IMR-90 (cell line): ENCODE results near the gene CDR2. TPM values are rescaled to one million over a fixed set of nuclear protein-coding genes. Genes with fewer than 3 reads are reported as not detected.
A peak's percentile ranks its signal among the peaks of the same experiment; 100 is the strongest.

Source experiments
- ATAC-seq: fragments of 200-7000 bp; cut with Tn5 transposase; 2 replicates; pipeline ENCODE4 v1.9.1; 2020; ENCODE audit warnings: low read depth, mild to moderate bottlenecking, moderate library complexity
- Bru-seq: library from RNA; stranded (reverse); fragments of 400-500 nt; gene quantifications from one replicate; lab custom pipeline; 2021; lab: Mats Ljungman, UMichigan
- BruChase-seq, 2 experiments: library from RNA; stranded (reverse); fragments of 400-500 nt; gene quantifications; one replicate each; lab custom pipeline; 2021; lab: Mats Ljungman, UMichigan
- BruUV-seq: library from RNA; stranded (reverse); fragments of 400-500 nt; replicated peaks from 2 replicates; lab custom pipeline; 2021; lab: Mats Ljungman, UMichigan
- CTCF ChIA-PET: fragments of 300-600 bp; formaldehyde crosslinking; extraction: SDS; loops from one replicate; lab custom pipeline; 2021; ENCODE audit warnings: antibody characterized with exemption; lab: Yijun Ruan, JAX
- POLR2A ChIA-PET: fragments of 300-600 bp; sonication (Branson Sonifier 250); formaldehyde crosslinking; loops from one replicate; lab custom pipeline; 2022; ENCODE audit warnings: antibody characterized with exemption; ENCODE audit not compliant: unreplicated experiment; lab: Charles Lee
- DNase-seq: peaks from one replicate; pipeline ENCODE4 v3.0.0; 2013
- H2AFZ ChIP-seq: replicated peaks from 2 replicates; pipeline ENCODE3; 2013; ENCODE audit warnings: low read length, mild to moderate bottlenecking; ENCODE audit not compliant: poor library complexity
- H2AK5ac ChIP-seq: 2 replicates; pipeline ENCODE4 v1.6.1; 2013; ENCODE audit warnings: low read depth, low read length, inconsistent platforms
- H2AK9ac ChIP-seq: replicated peaks from 2 replicates; pipeline ENCODE3; 2013; ENCODE audit warnings: mild to moderate bottlenecking, low read depth, low read length, moderate library complexity; ENCODE audit not compliant: poor library complexity
- H2BK120ac ChIP-seq: 2 replicates; pipeline ENCODE4 v1.6.1; 2013; ENCODE audit warnings: low read depth, low read length, inconsistent platforms
- H2BK15ac ChIP-seq: 3 replicates; pipeline ENCODE4 v1.6.1; 2013; ENCODE audit warnings: low read depth, low read length, inconsistent platforms
- H2BK20ac ChIP-seq: 2 replicates; pipeline ENCODE4 v1.6.1; 2013; ENCODE audit warnings: low read depth, mild to moderate bottlenecking, inconsistent platforms, low read length, moderate library complexity
- H2BK5ac ChIP-seq: 2 replicates; pipeline ENCODE4 v1.6.1; 2013; ENCODE audit warnings: mild to moderate bottlenecking, low read depth, low read length, inconsistent platforms; ENCODE audit not compliant: poor library complexity, severe bottlenecking
- H3K14ac ChIP-seq: replicated peaks from 2 replicates; pipeline ENCODE4 v1.6.1; 2013; ENCODE audit warnings: low read depth, low read length, inconsistent platforms
- H3K18ac ChIP-seq: 2 replicates; pipeline ENCODE4 v1.6.1; 2013; ENCODE audit warnings: low read depth, low read length, control low read depth
- H3K23ac ChIP-seq: 2 replicates; pipeline ENCODE4 v1.6.1; 2013; ENCODE audit warnings: low read depth, low read length, inconsistent platforms
- H3K27ac ChIP-seq: 2 replicates; pipeline ENCODE4 v1.5.1; 2013; ENCODE audit warnings: mild to moderate bottlenecking, control low read depth, low read length; ENCODE audit not compliant: insufficient read depth
- H3K27me3 ChIP-seq: 2 replicates; pipeline ENCODE4 v1.6.1; 2013; ENCODE audit warnings: low read length; ENCODE audit not compliant: control insufficient read depth, insufficient read depth
- H3K36me3 ChIP-seq: 2 replicates; pipeline ENCODE4 v1.6.1; 2013; ENCODE audit warnings: low read length, mixed read lengths; ENCODE audit not compliant: control insufficient read depth, insufficient read depth
- H3K4ac ChIP-seq: 2 replicates; pipeline ENCODE4 v1.6.1; 2013; ENCODE audit warnings: low read depth, low read length, inconsistent platforms
- H3K4me1 ChIP-seq: 2 replicates; pipeline ENCODE4 v1.6.1; 2013; ENCODE audit warnings: low read length, mixed read lengths; ENCODE audit not compliant: control insufficient read depth, insufficient read depth
- H3K4me2 ChIP-seq: 2 replicates; pipeline ENCODE4 v1.6.1; 2013; ENCODE audit warnings: low read depth, mild to moderate bottlenecking, control low read depth, low read length, moderate library complexity
- H3K4me3 ChIP-seq: 2 replicates; pipeline ENCODE4 v1.5.1; 2013; ENCODE audit warnings: low read depth, mild to moderate bottlenecking, control low read depth, low read length, moderate library complexity; ENCODE audit not compliant: insufficient read depth
- H3K56ac ChIP-seq: 2 replicates; pipeline ENCODE4 v1.6.1; 2013; ENCODE audit warnings: low read length, inconsistent platforms; ENCODE audit not compliant: insufficient read depth; ENCODE audit errors: extremely low read depth
- H3K79me1 ChIP-seq, 2 experiments: 2 replicates each; pipeline ENCODE4 v1.6.1; 2013; ENCODE audit warnings: low read length in 2 of 2, inconsistent platforms in 1 of 2, low read depth in 1 of 2
- H3K9ac ChIP-seq: 2 replicates; pipeline ENCODE4 v1.6.1; 2013; ENCODE audit warnings: low read depth, low read length, control low read depth
- H3K9me1 ChIP-seq: 2 replicates; pipeline ENCODE4 v1.6.1; 2013; ENCODE audit warnings: low read length, inconsistent platforms; ENCODE audit not compliant: insufficient read depth
- H3K9me3 ChIP-seq: 2 replicates; pipeline ENCODE4 v1.6.1; 2013; ENCODE audit warnings: low read length; ENCODE audit not compliant: control insufficient read depth, insufficient read depth
- H4K20me1 ChIP-seq: 2 replicates; pipeline ENCODE4 v1.6.1; 2013; ENCODE audit warnings: low read length, inconsistent platforms; ENCODE audit not compliant: insufficient read depth
- H4K5ac ChIP-seq: 2 replicates; pipeline ENCODE4 v1.6.1; 2013; ENCODE audit warnings: mild to moderate bottlenecking, low read depth, low read length, control low read depth
- H4K8ac ChIP-seq, 2 experiments: 2 replicates each; pipeline ENCODE4 v1.6.1; 2013; ENCODE audit warnings: low read depth in 2 of 2, low read length in 2 of 2, control low read depth in 1 of 2, inconsistent platforms in 1 of 2
- H4K91ac ChIP-seq: 2 replicates; pipeline ENCODE4 v1.6.1; 2013; ENCODE audit warnings: low read depth, low read length, inconsistent platforms; ENCODE audit not compliant: insufficient read depth
- CHD1 ChIP-seq: IDR thresholded peaks from 2 replicates; pipeline ENCODE4 v1.6.1; 2012; ENCODE audit warnings: low read depth, low read length, improper control_type of control experiment
- ELK1 ChIP-seq: fragments of 150-350 bp; IDR thresholded peaks from 2 replicates; pipeline ENCODE4 v1.6.1; 2016; ENCODE audit warnings: low read depth, mild to moderate bottlenecking, low read length, moderate library complexity, borderline replicate concordance
- FOS ChIP-seq: fragments of 150-350 bp; IDR thresholded peaks from 2 replicates; pipeline ENCODE4 v1.6.1; 2016; ENCODE audit warnings: low read depth, low read length
- MAZ ChIP-seq: IDR thresholded peaks from 2 replicates; pipeline ENCODE4 v1.6.1; 2012; ENCODE audit warnings: low read depth, mild to moderate bottlenecking, low read length, improper control_type of control experiment, moderate library complexity, borderline replicate concordance
- MXI1 ChIP-seq: IDR thresholded peaks from 2 replicates; pipeline ENCODE4 v1.6.1; 2012; ENCODE audit warnings: low read depth, mild to moderate bottlenecking, low read length, moderate library complexity, borderline replicate concordance
- NFE2L2 ChIP-seq: fragments of 150-350 bp; IDR thresholded peaks from 2 replicates; pipeline ENCODE4 v1.6.1; 2016; ENCODE audit warnings: low read depth, mild to moderate bottlenecking, low read length
- POLR2A ChIP-seq: IDR thresholded peaks from 2 replicates; pipeline ENCODE4 v1.6.1; 2012; ENCODE audit warnings: mild to moderate bottlenecking, low read depth, low read length
- WGBS, 2 experiments: methylation state at CpG; one replicate each; pipeline versions ENCODE4 v1.1.5 to v1.1.7; 2013; ENCODE audit warnings: missing lambda C conversion rate in 2 of 2; ENCODE audit not compliant: insufficient read length in 1 of 2; ENCODE audit errors: extremely low coverage in 2 of 2; 5-methylcytosine and 5-hydroxymethylcytosine counted together
- dilution Hi-C: fragments of 300-500 bp; cut with HindIII; formaldehyde crosslinking; loops from one replicate; pipeline ENCODE4 v1.14.3; 2018; ENCODE audit warnings: low sequenced_read_pairs; ENCODE audit not compliant: unreplicated experiment
- in situ Hi-C: fragments of 300-500 bp; cut with MboI; formaldehyde crosslinking; loops from 3 replicates; pipeline ENCODE4 v1.14.3; 2019; ENCODE audit warnings: low sequenced_read_pairs, inconsistent platforms, mixed read lengths
- intact Hi-C: fragments of 100-400 bp; cut with micrococcal nuclease; formaldehyde crosslinking; loops from 2 replicates; pipeline ENCODE4 v1.10.0; 2022
- long read RNA-seq: library from polyadenylated mRNA; unstranded; transcript quantifications from one replicate; pipeline ENCODE4 v2.0.0, GENCODE V29; 2021; ENCODE audit not compliant: unreplicated experiment
- polyA plus RNA-seq, 3 experiments: library from polyadenylated mRNA; depleted of rRNA; stranded (reverse); fragments of >200 nt; gene quantifications; 2 replicates each; pipeline ENCODE4 v1.2.3, GENCODE V29; 2012; ENCODE audit warnings: low replicate concordance in 1 of 3
- total RNA-seq: library from RNA; depleted of rRNA; stranded (reverse); fragments of >200 nt; gene quantifications from 2 replicates; pipeline ENCODE4 v1.2.3, GENCODE V29; 2012; rRNA removed

The CDR2 gene
- 44.2 and 48.4 TPM in 2 replicates for total RNA-seq
- polyA plus RNA-seq (2012; rRNA removed) = 33.1 and 37.7 TPM in 2 replicates
- polyA plus RNA-seq (2012; cell fraction: cytosol; rRNA removed) = 22.5 and 26.0 TPM in 2 replicates
- polyA plus RNA-seq (2012; cell fraction: nucleus; rRNA removed; ENCODE audit: low replicate concordance) = 15.0 and 38.4 TPM in 2 replicates
- percentile 99 among the genes with signal in this experiment for Bru-seq, nascent RNA
- BruChase-seq, experiment 1, labeled RNA remaining after a 6-hour chase = percentile 96 among the genes with signal in this experiment
- percentile 95 among the genes with signal in this experiment for BruChase-seq, experiment 2, labeled RNA remaining after a 2-hour chase
- long read RNA-seq, transcript CDR2-201 (5 exons, 2,702 nt) = major isoform, 160 of 209 reads
- long read RNA-seq, transcript CDR2-202 (4 exons, 711 nt) = minor isoform, 26 of 209 reads
- long read RNA-seq, partial matches to known transcripts = 9 of 209 reads
- long read RNA-seq, other reads (novel, unspliced or antisense) = 14 of 209 reads

GRCh38 chr16:22374311-22375116 is at the start of gene CDR2:
CDR2 (minus strand) TSS chr16:22374619; CDS start chr16:22374309, 310 bp downstream.
- 0% methylated on average over 25 of the region's 96 CpGs; no CpG with 5 or more reads in 1 of the 2 experiments for WGBS, 2 experiments
- H3K4ac ChIP-seq = peak within 1 kb of the TSS; percentile 92
- peak; percentile 47; the same call in 1 of the 2 replicates for TF ChIP-seq MAZ
- 0 out of 2 replicates have a peak, but pooled peaks have one; percentile 38 for TF ChIP-seq CHD1
- TF ChIP-seq FOS = peak; percentile 72; the same call in 1 of the 2 replicates
- TF ChIP-seq ELK1 = no peak
- TF ChIP-seq POLR2A = peak; percentile 95
- TF ChIP-seq NFE2L2 = no peak
- TF ChIP-seq MXI1 = peak; percentile 91; the same call in 1 of the 2 replicates
- H2AFZ ChIP-seq = peak within 1 kb of the TSS; percentile 96
- H2AK9ac ChIP-seq = peak within 1 kb of the TSS; percentile 92
- peak within 1 kb of the TSS; percentile 66 for H2BK20ac ChIP-seq
- peak within 1 kb of the TSS; percentile 78 to 80 for H4K8ac ChIP-seq
- peaks cover 39% of the 10 kb centered on the region for H4K20me1 ChIP-seq
- ATAC-seq (peak; percentile 88), DNase-seq (peak; percentile 94)
- BruUV-seq = no TSS peak
- peak within 1 kb of the TSS; percentile 92 for H2BK15ac ChIP-seq
- ChIA-PET POLR2A (no interaction called here), CTCF (no interaction called here)
- peak within 1 kb of the TSS; percentile 78 for H2BK120ac ChIP-seq
- H3K79me1 ChIP-seq = peaks cover 6 to 26% of the 10 kb centered on the region in 2 experiments; a peak in 3 of 4 replicates
- peak within 1 kb of the TSS; percentile 67 for H3K18ac ChIP-seq
- peaks cover 16% of the 10 kb centered on the region for H3K36me3 ChIP-seq
- H3K4me1 ChIP-seq = peaks cover 8% of the 10 kb centered on the region; the same call in 1 of the 2 replicates
- peak within 1 kb of the TSS; percentile 97 for H3K9ac ChIP-seq
- H3K4me3 ChIP-seq = peak within 1 kb of the TSS; percentile 66
- peak within 1 kb of the TSS; percentile 79 for H4K5ac ChIP-seq
- in situ Hi-C loops = no loop called here
- H2AK5ac ChIP-seq = peak within 1 kb of the TSS; percentile 98
- H3K9me3 ChIP-seq = no peaks in the 10 kb centered on the region
- intact Hi-C loops = loop anchor here (1.0 kb wide), 1 partner anchor 13 kb away; no protein-coding TSS in a partner anchor
- peak within 1 kb of the TSS; percentile 86 for H2BK5ac ChIP-seq
- peak within 1 kb of the TSS; percentile 98 for H3K14ac ChIP-seq
- dilution Hi-C loops = no loop called here
- peak within 1 kb of the TSS; percentile 95 for H3K23ac ChIP-seq
- no peaks in the 10 kb centered on the region for H3K27me3 ChIP-seq
- H3K4me2 ChIP-seq = peak within 1 kb of the TSS; percentile 95
- H4K91ac ChIP-seq = peak within 1 kb of the TSS; percentile 90
- peak within 1 kb of the TSS; percentile 91 for H3K27ac ChIP-seq
- peak within 1 kb of the TSS; percentile 77 for H3K56ac ChIP-seq
- H3K9me1 ChIP-seq = peaks cover 5% of the 10 kb centered on the region; the same call in 1 of the 2 replicates
